Kidney tubule cell (primary cell): Measurements from ENCODE around the gene IMPG2.

ENCODE experiments used
- DNase-seq: peaks from one replicate; pipeline ENCODE4 v3.0.0-alpha.2; 2018; ENCODE audit warnings: low spot score

IMPG2 gene

DNA sequence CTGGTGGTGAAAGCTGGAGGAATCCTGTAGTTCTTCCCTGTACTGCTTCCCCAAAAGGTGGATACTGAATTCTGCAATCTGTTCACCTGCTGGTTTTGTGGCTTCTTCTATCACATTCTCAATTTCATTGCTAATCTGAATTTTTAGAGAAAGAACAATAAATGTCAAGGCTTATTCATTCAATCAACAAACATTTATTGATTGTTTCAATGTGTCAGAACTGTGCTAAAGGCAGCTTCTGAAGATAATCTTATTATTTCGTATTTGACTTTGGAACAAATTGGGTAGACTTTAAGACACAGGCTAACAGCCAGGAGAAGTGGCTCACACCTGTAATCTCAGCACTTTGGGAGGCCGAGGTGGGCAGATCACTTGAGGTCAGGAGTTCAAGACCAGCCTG, 46.8 kb downstream of the IMPG2 start:
- no peak for DNase-seq

DNA sequence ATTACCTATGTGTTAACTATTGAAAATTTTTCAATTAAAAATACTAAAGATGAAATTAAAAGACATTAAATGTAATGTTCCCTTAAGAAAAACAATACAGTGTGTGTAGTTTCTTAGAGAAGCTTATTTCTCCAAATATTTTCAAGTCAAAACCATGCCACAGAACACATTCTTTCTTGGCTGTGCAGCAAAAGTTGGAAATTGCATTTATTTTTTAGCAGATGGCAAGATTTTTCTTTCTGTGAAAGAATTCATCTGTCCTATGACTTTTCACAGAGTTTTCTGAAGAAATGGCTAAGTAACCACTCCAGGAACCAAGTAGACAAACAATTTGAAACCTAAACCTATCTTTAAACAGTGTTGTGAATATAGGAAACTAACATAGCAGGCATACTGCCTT, 47.2 kb downstream of the IMPG2 start:
- DNase-seq: no peak

DNA sequence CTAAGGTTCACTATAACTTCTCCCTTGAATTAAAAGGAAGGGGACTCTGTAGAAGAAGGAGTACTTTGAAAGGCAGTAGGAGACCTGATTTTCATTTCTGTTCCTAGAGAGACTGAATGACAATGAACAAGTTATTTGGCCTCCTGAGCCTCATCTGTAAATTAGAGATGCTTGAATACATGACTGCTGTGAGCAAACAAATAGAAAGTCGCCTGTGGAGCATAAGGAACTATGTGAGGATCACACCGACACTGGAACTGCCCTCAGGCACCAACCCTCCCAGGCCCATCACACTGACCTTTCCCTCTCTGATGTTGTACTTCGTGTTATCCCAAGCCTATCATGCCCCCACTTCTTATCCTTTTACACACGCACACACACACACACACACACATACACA, 48.6 kb downstream of the IMPG2 start:
- DNase-seq: no peak

DNA sequence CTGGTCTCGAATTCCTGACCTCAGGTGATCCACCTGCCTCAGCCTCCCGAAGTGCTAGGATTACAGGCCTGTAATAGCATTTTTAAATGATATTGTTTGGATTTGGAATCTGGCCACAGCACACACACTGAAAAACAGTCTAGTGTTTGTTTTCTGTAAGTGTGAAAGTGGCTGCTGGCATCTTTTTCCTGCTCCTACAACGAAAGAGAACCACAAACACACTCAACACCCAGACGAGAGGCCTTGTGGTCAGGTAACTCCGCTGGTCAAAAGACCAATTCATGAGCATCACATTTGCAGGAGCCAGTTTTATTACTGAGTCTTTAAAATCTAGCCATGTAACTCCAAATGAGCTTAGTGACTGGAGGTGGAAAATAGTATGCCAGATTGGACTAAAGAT, 50.2 kb downstream of the IMPG2 start:
- no peak for DNase-seq

DNA sequence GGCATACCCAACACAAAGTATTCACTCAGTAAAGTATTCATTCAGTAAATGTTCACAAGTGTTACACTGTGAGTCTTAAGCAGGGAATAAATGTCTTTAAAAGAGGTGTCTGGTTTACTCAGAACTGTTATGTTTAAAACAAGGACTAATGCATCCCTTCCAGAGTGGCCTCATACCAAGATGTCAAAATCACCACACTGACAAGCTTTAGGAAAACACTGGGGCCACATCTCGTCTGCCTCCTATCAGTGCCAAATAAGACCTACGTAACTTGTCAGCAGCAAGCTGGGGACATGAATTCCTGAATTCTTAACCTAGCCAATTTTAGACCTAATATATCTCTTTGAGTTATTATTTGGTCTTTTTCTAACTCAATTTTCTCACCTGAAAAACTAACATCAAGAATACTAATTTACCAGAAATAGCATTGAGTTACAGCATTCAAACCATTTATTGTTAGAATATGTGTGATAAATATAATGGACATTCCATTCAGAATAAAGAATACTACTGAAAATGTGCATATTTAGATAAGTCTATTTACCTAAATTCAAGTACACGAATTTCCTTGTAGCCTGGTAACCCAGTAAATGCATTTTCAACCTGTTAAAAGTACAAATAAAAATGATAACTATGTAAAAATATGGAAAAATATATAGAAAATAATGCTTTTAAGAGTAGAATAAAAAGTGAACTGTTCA, 51.3 kb downstream of the IMPG2 start:
- DNase-seq: no peak

DNA sequence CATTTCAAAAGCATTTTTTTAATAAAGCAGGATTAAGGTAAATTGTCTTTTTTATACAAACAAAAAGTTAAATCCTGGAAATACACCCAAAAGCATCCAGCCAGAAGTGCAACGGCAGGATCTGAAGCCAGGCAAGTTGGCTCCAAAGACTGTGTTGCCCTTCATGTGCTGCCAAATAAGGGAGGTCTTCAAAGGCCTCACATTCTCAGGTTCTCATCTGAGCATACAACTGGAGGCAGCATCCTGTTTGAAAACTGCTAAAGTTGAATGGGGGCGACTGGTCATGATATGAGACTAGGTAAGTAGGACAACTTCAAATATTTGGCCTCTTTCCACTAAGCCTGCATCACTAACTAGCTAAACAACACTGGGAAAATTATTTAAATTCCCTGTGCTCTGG, 52.2 kb downstream of the IMPG2 start:
- DNase-seq: no peak

DNA sequence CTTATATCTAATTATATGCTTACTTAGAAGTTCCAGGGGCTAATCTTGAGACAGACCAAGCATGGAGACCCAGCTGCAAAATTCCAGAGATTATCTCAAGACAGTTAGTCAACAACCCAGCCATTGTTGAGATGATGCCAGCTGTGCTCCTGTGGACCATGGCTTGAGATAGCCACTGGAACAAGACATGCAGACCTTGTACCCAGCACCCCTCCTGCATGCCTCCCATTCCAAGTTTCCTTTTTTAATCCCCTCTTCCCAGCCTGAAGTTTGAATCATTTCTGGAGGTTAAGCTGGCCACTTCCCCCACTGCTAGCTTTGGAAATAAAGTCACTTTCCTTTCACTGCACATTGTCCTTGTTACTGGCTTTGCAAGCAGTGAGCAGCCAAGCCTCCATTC, 53.8 kb downstream of the IMPG2 start:
- DNase-seq: no peak

DNA sequence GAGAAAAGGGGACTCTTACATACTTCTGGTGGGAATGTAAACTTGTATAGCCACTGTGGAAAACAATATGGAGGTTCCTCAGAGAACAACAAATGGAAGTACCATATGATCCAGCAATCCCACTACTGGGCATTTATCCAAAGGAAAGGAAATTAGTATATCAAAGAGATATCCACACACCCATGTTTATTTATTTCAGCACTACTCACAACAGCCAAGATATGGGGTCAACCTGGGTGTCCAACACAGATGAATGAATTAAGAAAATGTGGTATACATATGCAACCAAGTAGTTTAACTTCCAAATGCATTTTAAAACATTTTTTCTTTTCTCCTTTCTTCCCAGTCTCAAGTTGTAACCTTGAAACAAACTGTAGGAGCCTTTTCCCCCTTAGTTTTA, 54.3 kb downstream of the IMPG2 start:
- DNase-seq: no peak

DNA sequence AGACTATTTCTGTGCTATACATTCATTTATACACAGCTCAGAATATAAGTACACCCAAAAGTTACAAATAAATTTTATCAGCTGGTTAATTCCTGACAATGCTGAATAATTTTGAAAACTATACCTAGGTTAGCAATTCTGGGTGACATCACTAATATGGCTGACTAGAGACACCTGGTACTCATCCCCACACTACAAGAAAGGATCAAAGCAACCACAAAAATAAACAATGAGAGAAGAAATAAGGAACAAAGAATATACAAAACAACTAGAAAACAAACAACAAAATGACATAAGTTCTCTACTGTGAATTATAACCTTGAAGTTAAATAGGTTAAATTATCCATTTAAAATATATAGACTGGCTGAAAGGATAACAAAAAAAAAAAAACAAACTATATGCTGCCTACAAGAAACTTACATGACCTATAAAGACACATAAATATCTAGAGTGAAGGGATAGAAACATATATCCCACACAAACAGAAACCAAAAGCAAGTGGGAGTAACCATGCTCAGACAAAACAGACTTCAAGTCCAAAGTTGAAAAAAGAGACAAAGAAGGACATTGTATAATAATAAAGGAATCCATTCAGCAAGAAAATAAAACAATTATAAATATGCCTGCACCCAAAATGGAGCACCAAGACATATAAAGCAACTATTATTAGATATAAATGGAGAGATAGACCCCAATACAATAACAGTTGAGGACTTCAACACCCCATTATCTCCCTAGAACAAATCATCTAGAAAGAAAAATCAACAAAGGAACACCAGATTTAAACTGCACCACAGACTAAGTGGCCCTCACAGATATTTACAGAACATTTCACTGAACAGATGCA, 57.8 kb downstream of the IMPG2 start:
- no peak for DNase-seq

DNA sequence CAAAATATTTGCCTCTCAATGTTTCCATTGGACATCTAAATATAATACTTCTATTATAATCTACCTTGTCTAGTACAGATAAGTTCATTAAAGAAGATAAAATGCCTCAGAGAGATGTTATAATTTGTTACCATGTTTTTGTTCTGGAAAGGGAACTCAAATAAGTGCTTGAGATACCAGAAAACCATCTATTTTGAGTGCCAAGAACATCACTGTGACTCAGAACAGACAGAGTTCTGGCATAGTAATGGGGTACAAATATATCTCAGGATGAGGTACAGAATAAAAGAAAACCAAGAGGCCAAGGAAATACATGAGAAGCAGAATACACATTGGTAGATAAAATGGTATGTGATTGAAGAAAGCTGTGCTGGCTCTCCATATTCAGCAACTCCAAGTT, 58.9 kb downstream of the IMPG2 start:
- DNase-seq: no peak

DNA sequence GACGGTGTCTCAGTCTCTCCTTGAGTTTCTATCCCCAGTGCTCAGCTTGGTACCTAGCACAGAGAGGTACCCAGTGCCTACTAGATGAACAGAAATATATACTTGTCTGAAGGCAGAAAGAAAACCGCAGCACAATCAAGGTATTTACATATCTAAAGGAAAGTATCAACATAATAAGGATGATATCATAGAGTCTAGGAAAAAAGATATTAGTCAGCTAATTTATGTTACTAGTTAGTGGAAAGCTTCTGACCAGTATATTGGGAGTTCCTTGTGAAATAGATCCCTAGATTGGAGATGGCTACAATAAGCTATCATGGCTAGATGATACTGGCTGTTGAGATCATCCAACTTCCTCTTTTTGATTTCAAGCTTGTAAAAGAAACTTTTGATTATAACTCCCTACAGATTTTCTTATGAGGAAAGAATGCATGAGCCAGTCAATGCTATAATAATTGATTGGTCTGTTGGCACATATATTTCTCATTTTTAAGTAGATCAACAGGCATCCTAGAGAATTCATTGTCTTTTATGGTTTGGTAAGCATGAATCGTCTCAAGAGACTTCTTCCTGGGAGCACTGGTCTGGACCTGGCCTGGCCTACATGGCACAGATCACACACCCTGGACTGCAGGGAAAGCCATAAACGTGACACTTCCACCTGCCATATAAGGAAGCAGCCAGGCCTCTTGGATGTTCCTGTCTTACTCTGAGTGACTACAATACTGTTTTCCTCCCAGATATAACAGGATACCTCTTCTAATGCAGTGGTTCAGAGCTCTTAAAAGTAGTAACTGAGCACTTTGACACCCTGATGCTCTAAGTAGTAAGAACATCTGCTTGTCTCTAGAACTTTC, 60.7 kb downstream of the IMPG2 start:
- DNase-seq: peak; percentile 36

DNA sequence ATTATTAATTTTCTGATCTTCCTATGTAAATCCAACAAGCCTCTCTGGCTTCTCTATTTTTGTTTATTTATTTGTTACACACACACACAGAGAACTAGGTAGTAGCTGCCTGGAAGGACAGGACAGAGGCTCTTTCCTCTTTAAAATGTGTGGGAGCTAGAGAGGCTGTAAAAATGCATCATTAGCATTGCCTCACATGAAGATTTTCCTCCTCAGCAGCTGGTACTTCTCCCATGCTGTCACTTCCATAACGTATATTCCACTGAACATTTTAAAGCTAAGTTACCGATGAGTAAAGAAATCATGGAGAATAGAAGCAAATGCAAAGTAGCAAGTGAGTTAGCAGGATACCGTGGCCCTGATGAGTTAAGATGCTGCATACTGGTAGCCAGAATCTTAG, 63.9 kb downstream of the IMPG2 start:
- DNase-seq: no peak

DNA sequence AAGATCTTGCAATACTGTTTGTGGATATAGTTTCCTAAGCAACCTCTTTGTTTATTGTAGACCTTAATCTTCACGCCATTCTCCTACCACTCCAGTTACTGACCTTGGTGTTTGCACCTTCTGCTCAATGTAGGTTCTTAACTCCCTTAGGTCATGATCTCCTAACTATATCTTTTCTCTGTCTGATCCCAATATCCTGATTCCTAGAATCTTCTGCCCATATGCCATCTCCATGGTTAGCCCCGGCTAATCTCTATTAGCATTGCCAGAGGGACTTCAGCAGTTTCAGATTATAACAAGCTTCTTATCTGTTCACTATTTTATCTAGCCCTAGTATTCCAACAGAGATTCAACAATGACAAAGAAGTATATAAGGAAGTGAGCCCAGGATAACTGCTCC, 64.9 kb downstream of the IMPG2 start:
- DNase-seq: no peak

DNA sequence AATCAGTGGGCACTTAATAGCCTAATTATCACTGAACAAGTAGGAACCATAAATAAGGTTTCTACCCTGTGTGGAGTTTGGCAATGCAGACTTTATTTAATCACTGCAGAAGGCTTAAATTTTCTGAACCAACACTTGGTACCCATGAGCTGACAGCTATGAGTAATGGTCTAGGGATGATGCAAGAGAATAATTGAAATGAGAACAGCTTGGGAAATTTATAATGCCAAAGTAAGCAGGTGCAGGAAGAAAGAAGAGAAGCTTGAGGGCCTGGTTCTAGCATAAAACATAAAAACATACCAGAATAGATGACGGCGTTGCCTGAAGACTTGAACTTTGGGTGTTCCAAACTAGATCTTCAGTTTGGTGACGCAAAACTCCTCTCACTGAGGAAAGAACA, 67.0 kb downstream of the IMPG2 start:
- DNase-seq: no peak

DNA sequence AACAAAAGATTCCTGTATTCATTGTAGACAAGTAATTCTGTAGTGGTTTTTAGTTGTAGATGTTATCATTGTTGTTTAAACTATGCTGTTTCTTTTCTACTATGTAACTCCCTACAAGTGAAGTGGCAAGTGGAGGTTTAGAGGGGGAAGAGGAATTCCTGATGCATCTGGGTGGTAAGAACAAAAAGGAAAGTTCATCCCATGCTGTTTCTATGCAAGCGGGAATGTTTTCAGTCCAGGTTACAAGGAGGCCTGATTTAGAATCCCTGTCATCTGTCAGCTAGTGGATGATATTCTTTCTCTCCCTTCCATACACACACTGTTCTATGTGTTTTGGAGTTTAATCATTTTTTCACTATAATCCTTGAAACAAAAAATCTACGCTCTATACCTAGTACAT, 67.4 kb downstream of the IMPG2 start:
- DNase-seq: no peak

DNA sequence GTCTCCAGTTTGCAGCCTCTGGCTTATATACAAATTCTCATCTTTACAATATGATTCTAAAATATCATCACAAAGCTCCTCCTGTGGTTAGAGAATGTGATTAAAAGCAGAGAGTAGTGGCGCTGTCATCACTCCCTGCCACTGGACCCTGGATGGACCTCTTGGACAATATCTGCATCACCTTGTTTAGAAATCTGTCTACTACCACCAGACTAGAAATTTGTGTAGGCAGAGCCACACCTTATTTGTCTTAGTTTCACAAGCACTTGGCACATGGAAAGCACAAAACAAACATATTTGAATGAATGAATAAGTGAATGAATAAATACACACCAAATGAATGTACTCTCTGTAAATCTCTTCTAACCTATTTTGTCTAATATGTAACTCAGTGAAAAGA, 68.1 kb downstream of the IMPG2 start:
- DNase-seq: no peak

DNA sequence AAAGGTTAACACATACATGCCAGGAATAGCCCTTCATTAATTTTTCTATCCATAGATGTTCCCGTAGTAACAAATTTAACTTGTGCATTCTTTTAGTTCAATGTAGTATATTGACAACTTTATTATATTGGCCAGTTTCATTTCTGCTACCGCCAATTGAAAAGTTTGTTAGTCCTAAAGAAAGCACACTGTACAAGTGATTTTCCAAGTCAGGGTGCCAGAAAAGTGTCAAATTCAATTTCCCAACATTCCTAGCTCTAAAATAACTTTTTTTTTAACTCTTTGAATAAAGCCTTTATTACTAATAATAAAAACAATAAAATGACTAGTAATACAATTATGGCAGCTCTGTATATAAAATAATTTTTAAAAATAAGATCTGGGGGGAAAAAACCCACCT, 68.9 kb downstream of the IMPG2 start:
- no peak for DNase-seq

DNA sequence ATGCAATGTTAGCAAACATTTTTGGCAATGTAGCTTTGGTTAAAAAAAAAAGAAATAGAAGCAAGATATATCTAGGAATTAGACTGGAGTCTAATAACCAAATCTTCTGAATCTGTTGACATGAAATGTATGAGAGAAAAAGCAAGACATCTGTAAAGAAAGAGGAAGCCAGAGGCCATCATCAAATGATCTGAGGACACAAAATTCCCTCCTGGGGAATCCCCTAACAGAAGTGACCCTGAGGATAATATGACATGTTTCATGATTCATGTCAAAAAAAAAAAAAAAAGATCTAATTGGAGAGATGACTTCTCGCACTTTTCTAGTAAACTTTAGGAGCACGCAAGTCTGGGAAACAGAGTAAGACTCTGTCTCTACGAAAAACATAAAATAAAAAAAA, 70.9 kb downstream of the IMPG2 start:
- peak; percentile 5 for DNase-seq

DNA sequence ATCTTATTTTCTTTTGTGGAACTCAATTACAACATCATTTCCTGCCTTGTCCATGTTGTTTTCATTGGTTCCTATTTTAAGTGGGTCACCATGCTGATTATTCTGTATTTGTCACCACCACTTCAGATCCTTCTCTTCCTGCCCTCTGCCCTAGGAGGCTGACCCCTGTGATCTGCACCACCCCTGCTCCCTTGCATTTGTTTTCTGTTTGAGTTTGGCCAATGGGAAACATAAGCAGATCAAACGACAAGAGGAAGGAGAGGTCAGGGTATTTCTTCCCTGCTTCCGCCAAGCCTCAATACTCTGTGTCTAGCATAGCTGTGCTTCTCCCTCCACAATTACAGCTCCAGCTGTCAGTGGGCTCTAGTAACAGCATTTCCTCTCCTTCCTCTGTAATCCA, 71.6 kb downstream of the IMPG2 start:
- DNase-seq: no peak

DNA sequence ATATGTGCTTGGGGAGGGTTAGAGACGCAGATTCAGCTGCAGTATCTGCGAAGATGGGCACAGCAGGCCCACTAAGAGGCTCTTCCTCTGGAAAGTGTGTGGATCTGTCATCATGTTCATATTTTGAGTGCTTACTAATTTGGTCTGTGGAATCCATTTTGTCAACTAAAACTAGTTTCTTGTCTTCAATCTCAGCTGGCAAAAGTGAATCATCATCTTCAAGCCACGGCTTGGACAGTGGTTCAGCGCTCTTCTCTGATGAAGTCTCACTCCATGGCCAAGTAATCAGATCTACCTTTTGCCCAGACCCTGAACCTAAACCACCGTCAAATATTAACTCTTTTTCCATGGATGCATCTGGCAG, 76.2 kb downstream of the IMPG2 start:
- DNase-seq: no peak

DNA sequence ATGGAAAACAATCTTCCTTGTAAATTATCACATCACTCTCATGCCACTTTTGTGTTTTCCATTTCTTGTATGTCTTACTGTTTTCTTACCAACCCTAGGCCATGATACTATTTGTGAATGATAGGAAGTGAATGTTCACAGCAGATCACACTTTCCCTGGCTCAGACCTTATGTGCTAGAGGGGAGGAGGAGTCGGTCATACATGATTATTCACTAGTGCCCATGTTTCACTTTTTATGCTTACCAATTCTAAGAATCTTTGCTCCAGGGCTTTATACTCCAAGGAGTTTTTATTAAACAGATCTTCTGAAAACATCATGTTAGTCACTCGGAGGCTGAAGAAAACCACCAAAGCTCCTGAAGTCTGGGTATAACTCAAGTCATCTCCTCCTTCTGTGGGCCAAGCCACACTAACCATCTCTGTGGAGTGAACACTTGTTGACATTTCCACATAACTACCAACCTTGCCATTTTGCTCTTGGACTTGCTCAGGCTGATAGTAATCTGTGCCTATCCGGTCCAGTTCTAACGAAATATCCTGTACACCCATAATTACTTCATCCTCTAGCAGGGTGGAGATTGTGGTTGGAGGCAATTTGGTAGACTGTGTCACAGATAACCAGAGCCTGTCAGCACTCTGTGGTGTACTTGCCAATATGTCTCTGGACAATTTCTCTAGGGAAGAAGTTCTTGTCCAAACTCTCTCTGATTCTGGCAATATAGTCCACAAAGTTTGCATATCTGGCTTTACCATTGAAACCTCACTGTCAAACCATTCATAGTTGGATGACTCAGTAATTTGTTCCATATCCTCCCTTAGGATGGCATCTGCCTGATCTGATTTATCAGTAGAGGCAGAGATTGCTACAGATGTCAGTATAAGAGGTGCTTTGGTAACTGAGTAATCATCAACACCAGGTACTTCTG, 76.8 kb downstream of the IMPG2 start:
- DNase-seq: no peak
